ENCODE data around the gene BHLHE23.

DNA sequence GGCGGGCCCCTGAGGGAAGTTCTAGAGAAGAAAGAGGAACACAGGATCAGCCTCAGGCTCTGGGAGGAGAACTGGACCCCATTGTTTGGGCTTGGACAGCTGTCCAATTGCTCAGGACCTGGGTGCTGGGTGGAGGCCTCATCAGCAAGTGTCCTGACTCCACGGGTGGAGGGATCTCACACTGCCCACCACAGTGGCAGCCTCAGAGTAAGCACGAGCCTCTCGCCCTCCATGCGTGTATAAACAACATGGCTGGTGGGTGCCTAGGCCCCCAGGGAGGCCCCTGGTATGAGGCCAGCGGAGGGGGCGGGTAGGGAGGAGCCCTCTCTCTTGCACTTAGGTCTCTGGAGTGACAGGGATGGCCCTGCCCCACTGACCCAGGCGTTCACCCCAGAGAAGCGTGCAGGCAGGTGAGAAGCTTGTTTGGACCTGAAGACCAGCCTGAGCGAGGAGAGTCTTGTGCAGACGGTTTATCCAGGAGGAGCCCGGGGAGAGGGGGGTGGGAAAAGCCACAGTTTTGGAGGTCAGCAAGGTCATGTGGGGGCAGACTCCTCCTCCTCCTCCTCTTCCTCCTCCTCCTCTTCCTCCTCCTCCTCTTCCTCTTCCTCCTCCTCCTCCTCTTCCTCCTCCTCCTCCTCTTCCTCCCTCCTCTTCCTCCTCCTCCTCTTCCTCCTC, 41.9 kb upstream of the BHLHE23 start:
- TF ChIP-seq, protein P1, sequence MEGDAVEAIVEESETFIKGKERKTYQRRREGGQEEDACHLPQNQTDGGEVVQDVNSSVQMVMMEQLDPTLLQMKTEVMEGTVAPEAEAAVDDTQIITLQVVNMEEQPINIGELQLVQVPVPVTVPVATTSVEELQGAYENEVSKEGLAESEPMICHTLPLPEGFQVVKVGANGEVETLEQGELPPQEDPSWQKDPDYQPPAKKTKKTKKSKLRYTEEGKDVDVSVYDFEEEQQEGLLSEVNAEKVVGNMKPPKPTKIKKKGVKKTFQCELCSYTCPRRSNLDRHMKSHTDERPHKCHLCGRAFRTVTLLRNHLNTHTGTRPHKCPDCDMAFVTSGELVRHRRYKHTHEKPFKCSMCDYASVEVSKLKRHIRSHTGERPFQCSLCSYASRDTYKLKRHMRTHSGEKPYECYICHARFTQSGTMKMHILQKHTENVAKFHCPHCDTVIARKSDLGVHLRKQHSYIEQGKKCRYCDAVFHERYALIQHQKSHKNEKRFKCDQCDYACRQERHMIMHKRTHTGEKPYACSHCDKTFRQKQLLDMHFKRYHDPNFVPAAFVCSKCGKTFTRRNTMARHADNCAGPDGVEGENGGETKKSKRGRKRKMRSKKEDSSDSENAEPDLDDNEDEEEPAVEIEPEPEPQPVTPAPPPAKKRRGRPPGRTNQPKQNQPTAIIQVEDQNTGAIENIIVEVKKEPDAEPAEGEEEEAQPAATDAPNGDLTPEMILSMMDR (IDR thresholded peaks at IDR 0.05), result no peak
- no peak for TF ChIP-seq POLR2A (IDR thresholded peaks at IDR 0.05)

Data from thyroid gland (tissue), 4 donors.